ENCODE results near the gene BHLHE40. TPM values are rescaled to one million over a fixed set of nuclear protein-coding genes. Genes with fewer than 3 reads are reported as not detected.

The BHLHE40 gene
- total and polyA plus RNA-seq, 2 of the 13 experiments (the other 11 are each of a cell fraction or from before 2014, with no cell fraction given), result 1.8 to 51.0 TPM

- TF ChIP-seq, protein P1, sequence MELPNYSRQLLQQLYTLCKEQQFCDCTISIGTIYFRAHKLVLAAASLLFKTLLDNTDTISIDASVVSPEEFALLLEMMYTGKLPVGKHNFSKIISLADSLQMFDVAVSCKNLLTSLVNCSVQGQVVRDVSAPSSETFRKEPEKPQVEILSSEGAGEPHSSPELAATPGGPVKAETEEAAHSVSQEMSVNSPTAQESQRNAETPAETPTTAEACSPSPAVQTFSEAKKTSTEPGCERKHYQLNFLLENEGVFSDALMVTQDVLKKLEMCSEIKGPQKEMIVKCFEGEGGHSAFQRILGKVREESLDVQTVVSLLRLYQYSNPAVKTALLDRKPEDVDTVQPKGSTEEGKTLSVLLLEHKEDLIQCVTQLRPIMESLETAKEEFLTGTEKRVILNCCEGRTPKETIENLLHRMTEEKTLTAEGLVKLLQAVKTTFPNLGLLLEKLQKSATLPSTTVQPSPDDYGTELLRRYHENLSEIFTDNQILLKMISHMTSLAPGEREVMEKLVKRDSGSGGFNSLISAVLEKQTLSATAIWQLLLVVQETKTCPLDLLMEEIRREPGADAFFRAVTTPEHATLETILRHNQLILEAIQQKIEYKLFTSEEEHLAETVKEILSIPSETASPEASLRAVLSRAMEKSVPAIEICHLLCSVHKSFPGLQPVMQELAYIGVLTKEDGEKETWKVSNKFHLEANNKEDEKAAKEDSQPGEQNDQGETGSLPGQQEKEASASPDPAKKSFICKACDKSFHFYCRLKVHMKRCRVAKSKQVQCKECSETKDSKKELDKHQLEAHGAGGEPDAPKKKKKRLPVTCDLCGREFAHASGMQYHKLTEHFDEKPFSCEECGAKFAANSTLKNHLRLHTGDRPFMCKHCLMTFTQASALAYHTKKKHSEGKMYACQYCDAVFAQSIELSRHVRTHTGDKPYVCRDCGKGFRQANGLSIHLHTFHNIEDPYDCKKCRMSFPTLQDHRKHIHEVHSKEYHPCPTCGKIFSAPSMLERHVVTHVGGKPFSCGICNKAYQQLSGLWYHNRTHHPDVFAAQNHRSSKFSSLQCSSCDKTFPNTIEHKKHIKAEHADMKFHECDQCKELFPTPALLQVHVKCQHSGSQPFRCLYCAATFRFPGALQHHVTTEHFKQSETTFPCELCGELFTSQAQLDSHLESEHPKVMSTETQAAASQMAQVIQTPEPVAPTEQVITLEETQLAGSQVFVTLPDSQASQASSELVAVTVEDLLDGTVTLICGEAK (IDR thresholded peaks at IDR 0.05), result no peak
- TF ChIP-seq, protein P1 (CRISPR knock-in tag; IDR thresholded peaks at IDR 0.05), result no peak; the same call in 1 of the 2 replicates
- TF ChIP-seq NFIB (CRISPR knock-in tag; IDR thresholded peaks at IDR 0.05; ENCODE audit: borderline replicate concordance) (no peak), PRDM15 (CRISPR knock-in tag; IDR thresholded peaks at IDR 0.05) (no peak), ZSCAN22 (CRISPR knock-in tag; IDR thresholded peaks at IDR 0.05) (no peak), ARID5B (CRISPR knock-in tag; IDR thresholded peaks at IDR 0.05) (peak; percentile 89), NCOA1 (CRISPR knock-in tag; IDR thresholded peaks at IDR 0.05) (no peak)
These were observed 37.2 kb downstream of the BHLHE40 start (continued) for GRCh38 chr3:5016211-5017161.
